ENCODE results near the gene C18orf54.

DNA sequence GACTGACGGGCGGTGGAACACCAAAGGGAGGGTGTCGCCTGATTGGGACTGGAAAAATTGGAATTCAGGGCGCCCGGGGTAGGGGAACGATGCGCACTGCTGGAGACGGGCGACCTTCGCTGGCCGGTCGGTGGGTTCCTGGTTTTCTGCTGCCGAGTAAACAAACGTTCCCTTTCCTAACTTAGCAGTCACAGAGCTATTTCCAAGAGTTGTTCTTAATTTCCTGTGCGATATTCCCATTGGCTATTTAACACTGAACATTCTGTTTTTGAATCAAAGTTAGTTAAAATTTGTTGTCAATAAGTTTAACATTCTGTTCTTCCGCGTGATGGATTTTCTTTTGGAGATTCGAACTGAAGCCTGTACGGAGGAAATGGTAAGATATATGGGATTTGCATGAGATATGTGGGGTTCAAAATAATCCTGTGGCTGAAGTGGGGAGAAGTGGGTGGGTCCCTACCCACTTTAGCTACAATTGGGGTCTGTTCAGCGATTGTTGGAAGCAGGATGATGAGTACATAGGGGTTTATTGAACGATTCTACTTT lies 862 bp downstream of the C18orf54 start:
- TF ChIP-seq, protein P1, sequence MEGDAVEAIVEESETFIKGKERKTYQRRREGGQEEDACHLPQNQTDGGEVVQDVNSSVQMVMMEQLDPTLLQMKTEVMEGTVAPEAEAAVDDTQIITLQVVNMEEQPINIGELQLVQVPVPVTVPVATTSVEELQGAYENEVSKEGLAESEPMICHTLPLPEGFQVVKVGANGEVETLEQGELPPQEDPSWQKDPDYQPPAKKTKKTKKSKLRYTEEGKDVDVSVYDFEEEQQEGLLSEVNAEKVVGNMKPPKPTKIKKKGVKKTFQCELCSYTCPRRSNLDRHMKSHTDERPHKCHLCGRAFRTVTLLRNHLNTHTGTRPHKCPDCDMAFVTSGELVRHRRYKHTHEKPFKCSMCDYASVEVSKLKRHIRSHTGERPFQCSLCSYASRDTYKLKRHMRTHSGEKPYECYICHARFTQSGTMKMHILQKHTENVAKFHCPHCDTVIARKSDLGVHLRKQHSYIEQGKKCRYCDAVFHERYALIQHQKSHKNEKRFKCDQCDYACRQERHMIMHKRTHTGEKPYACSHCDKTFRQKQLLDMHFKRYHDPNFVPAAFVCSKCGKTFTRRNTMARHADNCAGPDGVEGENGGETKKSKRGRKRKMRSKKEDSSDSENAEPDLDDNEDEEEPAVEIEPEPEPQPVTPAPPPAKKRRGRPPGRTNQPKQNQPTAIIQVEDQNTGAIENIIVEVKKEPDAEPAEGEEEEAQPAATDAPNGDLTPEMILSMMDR (IDR thresholded peaks at IDR 0.05) = no peak
- TF ChIP-seq POLR2A (IDR thresholded peaks at IDR 0.05) = no peak
